Ureter (tissue), 1 donor: ENCODE results near the gene SNX25. TPM values are rescaled to one million over a fixed set of nuclear protein-coding genes. Genes with fewer than 3 reads are reported as not detected.

ENCODE experiments used
- DNase-seq: peaks from one replicate; pipeline ENCODE4 v3.0.0-alpha.2; 2020; ENCODE audit warnings: low spot score
- total RNA-seq: library from RNA; stranded (reverse); gene quantifications from one replicate; pipeline ENCODE4 v1.2.4, GENCODE V29; 2023
- donor health status: DM: yes; HTN: yes; CAD: no.

Gene SNX25
- total RNA-seq, 1 donor from 2014 or later: 17.4 TPM

DNA sequence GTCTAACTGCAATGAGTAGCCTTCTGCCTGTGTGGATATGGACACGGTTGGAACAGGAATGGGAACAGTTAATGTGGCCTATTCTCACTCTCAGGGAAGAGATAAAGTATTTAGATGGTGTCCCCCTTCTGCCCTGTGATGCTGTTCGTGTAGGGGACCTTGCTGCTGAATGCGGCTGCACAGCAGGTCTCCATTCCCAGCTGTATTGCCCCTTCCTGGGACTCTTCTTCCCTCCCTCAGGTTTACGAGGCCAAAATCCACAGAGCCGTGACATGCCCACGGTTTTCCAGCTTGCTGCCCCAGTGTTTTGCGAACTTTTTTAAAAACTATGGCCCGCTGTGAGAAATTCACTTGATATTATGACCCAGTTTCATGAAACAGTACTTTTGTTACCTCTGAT, 50.3 kb downstream of the SNX25 start:
- no peak for DNase-seq

DNA sequence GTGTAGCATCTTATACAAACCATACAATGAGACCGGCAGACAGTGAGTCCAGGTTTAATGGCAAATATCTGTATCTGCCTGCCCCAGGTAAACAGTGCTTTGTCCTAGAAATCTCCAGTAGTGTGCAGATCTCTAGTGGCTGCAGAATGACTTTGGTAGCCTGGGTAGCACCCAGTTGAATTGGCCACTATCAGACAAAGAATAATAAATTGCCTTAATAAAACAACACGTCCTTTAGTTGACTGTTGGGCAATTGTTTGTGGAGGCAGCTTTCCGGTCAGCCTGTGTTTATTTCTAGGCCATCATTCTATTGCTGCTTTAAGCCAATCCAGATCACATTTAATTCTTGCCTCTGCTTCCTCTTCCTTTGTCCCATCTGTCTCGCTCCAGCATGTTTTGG, 52.5 kb downstream of the SNX25 start:
- DNase-seq: no peak

DNA sequence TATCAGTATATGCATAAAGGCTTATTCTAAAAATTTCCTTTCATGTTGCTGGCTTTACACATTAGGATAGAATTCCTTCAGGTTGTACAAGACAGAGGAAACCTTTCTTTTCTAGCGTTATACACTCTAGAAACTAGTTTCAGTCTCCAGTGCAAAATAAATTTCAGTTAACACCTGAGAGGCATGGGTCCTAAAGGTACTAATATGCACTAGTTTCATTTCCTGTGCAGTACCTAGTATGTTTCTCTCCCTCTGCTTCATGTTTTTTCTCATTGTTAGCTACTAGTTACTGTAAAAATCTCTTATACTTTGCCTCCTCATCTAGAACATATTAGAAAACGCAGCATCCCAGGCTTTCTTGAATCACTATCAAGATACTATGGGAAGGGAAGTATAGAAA, 54.0 kb downstream of the SNX25 start:
- no peak for DNase-seq

DNA sequence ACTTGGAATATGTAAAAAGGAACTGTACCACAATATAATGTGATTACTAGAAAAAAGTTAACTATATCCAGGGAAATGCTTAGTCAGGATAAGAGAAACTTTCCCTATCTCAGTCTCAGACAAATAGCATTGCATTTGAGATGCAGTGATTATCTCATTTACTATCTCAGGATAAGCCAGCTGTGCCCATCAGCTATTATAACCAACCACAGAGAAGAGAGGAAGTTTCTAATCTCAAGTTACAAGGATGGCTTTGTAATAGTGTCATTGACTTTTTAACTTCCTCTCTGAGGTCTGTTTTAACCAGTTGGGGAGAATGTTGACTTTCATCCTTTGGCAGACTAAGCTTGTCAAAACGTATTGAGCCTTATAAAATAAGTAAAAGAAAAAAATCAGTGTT, 56.5 kb downstream of the SNX25 start:
- DNase-seq: no peak

DNA sequence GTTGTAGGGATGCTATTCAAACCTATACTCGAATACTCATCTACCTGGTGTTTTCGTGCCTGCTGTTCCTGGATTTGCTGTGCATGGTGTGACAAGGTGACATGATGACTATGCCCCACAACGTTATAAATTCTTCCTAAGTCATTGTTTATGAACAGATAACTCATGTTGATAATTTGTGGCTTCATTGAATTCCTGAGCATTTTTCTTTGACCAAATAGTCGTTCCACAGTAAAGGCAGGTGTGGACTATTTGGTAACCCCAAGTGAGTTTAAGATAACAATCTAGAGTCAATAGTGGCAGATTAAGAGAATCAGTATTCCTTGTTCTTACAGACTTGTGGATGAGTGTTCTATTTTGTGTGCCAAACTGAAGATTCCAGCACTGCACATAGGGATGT, 59.9 kb downstream of the SNX25 start:
- no peak for DNase-seq

DNA sequence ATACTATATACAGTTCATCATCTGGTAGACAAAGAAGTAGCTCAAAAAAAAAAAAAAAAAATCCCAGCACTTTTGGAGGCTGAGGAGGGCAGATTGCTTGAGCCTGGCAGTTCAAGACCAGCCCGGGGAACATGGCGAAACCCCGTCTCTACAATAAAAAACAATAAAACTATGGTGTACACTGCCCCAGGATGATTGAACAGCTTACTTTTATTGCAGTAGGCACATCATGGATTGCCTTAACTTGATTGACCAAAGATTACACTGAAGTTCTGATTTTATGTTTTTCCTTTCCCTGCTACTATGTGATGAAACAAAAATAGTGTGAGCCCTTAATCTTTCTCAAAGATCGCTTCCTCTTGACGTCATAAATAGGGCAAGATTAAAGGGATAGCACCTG, 60.6 kb downstream of the SNX25 start:
- no peak for DNase-seq

DNA sequence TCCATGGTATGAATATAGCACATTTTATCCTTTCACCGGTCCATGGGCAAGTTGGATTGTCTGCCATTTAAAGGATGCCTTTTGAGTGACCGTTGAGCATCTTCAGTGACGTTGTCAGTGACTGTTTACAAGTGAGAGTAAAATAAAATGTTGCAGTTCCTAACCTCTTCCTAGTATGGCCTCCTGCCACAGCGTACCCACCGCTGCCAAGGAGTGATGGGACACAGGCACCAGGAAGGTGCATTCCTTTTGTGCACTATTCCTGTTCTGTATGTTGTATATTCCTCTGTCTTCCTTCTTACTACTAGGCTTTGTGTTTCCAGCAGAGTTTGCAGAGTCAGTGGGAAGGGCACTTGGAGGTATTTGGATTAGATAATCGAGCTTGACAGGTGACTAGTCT, 61.5 kb downstream of the SNX25 start:
- no peak for DNase-seq

DNA sequence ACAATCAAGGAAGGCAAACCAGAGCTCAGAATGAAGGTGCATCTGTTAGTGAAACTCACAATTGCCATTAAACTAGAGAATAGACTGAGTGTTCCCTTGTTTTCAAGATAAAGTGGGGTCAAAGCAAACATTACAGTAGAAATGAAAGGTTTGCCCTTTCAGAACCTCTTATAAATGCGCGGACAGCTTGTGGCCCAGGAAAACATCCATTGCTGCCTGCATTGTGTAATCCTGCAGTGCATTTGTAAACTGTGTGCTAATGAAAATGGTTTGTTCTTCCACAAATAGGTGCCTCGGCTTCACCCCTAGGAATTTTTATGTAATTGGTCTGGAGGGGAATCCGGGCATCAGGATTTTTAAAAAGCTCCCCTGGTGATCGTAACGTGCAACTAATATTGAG, 62.8 kb downstream of the SNX25 start:
- DNase-seq: no peak

DNA sequence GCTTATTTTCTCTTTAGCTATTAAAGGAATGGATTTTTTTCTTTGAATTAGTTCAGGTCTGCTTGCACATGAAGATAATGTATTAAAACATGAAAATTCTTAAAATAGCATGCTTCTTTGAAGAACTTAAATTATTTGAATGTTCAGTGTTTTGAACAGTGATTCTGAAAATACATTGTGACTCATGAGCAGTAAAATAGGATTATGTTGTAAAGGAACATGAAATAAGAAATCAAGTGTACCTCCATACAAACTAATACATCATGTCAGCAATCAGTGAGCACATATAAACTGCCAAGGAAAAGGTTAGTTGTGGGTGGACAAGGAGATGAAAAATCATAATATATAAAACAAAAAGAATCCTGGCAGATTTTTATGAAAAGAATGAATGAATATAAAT, 66.1 kb downstream of the SNX25 start:
- DNase-seq: no peak

DNA sequence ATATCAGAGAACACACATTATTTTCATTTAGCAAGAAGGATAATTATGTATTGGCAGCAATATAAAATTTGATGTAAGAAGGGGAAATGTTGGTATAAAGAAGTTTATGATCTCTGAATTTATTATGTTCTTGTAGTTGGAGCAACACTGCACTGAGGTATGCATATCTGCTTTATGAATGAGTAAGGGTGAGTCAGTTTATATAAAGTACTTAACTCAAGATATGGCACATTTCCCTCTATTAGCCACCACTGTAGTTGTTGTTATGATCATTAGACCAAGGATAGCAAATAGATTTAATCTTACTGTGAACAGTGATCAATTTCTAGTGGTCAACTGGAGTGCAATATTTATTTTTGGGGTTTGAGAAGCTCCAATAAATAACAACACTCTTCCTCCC, 66.6 kb downstream of the SNX25 start:
- DNase-seq: no peak

DNA sequence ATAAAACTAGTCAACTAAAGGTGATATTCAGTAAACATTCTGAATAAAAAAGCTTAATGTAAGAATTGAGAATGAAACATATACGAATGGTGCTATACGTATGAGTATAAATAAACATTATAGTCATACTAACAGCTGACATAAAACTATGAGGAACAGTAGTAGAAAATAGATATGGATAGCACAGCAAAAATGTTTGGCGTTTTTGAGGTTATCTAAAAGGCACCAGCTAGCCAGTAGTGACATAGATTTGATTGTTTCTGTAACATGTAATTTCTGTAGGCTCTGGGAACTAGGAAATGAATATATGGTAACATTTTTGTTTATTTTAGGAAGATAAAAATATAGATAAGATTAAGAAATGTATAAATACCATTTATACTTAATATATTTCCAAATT, 69.3 kb downstream of the SNX25 start:
- DNase-seq: no peak

DNA sequence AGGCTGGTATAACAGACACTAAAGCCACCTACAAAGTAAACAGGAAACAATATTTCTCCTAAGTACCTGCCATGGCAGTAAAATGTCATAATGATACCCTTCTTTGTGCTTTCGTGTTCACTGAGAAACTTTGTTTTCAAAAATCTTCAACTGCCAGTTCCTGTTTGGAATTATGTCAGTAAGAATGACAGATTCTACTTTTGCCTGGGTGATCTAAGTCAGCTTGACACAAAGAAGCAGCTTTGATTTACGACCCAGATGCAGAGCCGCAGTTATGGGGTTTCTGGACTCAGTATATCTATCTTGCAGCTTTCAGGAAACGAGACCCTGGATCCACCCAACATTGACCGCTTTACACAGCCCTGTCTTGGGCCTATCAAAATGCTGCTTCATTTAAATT, 71.2 kb downstream of the SNX25 start:
- no peak for DNase-seq

DNA sequence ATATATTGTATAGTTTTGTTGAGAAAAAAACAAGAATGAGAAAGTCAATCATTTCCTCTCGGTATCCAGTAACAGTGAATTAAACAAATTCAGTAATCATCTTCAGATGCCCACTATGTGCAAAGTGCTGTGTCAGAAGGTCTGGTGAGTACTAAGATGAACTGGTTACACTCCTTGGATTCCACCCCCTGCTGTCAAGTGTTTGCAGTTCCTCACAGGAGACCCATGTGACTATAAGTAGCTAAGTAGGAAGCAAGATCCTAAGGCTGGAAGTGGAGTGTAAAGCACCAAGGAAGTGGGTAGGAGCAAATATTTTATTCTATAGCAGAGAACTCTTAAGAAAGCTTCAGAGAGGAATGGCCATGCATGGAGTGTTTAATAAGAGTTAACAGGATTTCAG, 73.6 kb downstream of the SNX25 start:
- DNase-seq: no peak

DNA sequence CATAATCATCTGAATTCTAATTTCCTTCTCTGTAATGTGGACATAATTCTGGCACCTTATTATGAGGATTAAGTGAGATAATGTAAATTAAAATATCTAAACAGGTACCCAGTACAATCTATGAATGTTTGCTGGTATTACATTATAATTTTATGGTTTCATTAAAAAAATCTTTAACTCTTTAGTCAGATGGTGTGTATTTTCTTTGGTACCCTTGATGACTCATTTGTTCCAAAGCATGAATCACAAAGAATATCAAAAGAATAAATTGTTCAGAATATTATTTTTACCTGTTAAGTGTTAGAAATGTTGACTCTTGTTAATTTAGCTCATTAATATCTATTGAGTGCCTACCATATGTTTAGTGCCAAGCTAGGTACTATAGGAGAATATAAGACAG, 74.3 kb downstream of the SNX25 start:
- no peak for DNase-seq

DNA sequence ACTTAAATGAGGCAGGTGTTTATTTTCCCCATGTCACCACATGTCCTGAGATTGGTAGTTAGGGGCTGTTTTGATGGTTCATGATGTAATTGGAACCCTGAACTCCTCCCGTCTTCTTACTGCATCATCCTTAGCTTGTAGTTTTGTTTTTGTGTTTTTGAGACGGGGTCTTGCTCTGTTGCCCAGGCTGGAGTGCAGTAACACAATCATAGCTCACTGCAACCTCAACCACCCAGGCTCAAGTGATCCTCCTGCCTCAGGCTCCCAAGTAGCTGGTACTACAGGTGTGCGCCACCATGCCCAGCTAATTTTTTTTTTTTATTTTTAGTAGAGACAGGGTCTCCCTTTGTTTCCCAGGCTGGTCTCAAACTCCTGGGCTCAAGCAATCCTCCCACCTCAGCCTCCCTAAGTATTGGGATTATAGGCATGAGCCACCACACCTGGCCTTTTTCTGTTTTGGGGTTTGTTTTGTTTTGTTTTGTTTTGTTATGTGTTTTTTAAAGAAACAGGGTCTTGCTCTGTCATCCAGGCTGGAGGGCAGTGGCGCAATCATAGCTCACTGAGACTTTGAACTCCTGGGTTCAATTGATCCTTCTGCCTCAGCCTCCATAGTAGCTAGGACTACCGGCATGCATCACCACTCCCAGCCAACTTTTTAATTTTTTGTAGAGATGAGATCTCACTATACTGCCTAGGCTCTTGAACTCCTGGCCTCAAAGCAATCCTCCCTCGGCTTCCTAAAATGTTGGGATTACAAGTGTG, 76.4 kb downstream of the SNX25 start:
- no peak for DNase-seq

DNA sequence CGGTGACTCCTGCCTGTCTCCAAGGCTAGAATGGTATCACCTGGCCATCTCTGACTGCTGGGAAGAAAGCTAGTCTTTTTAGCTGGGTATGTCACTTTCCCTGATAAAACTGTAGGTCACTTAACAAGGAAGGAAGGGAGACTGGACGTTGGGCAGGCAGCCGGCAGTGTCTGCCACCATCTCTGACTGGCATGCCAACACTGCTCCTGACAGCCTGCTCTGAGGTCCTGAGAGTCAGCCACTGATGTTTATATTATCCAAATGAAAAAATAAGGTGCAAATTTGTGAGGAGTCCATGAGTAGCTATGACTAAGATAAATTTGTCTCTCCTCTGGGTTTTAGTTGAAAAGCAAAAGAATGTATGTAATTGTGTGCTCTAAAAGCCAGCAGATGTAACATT, 77.2 kb downstream of the SNX25 start:
- DNase-seq: no peak

DNA sequence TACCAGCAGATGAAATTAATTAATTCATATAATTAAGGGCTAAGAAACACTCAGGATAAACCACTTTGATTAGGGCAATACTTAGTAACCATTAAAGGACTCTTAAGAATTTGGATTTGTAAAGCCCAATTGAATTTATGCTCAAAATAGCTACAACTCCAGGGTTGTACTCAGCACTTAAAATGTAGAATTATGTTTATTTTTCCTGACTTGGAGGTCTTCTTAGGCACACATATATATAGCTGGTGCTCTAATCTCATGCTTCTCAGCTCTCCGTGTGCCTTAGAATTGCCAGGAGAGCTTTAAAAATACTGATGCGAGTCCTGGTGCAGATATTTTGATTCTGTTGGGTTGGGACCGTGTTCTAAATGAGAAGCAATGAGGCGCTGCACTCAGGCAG, 77.6 kb downstream of the SNX25 start:
- no peak for DNase-seq

DNA sequence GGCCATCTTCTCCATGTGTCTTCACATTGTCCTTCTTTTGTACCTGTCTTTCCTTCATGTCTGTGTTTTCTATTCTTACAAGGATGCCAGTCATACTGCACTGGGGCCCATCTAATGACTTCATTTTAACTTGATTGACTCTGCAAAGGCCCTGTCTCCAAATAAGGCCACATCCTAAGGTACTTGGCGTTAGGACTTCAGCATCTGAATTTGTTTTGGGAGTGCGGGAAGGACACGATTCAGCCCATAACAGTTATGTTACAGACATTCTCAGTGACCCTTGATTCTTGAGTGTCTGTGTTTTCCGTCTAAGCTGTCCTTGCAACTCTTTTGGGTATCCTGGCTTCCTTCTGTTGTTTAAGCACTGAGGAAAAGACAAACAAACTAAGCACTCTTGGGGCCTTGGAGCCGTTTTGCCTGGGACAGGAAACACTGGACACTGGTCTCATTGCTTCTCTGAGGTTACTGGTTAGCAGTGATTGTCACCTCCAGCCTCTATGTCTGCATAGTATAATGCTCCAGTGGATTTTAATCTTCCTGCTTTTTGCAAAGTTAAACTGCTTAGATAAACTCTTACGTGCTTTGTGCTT, 80.7 kb downstream of the SNX25 start:
- DNase-seq: no peak

DNA sequence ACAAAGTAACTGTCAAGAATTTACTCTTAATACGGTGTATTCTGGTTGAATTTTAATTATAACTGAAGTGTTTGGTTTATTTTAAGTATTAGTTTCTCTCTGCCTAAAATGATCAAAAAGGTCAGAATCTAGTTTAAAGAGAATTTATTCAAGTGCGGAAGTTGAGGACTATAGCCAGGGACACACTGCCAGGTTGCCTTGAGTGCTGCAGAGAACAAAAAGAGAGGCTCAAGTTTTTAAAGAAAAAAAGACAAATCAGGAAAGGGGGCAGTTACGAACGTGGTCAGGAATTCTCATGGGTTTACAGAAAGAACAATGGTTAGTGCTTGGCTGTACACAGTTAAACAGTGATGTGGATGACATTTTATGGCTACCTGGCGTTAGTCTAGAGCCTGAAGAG, 81.3 kb downstream of the SNX25 start:
- no peak for DNase-seq

DNA sequence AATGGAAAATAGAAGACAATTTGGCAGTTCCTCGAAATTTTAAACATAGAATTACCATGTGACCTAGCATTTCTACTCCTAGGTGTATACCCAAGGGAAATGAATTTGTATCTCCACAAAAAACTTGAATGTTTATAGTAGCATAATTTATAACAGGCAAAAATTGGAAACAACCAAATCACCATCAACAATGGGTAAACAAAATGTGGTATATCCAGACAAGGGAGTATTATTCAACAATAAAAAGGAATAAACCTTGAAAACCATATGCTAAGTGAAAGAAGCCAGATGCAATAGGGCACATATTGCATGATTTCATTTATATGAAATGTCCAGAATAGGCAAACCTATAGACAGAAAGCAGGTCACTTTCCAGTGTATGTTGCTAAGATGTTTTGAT, 83.8 kb downstream of the SNX25 start:
- no peak for DNase-seq

DNA sequence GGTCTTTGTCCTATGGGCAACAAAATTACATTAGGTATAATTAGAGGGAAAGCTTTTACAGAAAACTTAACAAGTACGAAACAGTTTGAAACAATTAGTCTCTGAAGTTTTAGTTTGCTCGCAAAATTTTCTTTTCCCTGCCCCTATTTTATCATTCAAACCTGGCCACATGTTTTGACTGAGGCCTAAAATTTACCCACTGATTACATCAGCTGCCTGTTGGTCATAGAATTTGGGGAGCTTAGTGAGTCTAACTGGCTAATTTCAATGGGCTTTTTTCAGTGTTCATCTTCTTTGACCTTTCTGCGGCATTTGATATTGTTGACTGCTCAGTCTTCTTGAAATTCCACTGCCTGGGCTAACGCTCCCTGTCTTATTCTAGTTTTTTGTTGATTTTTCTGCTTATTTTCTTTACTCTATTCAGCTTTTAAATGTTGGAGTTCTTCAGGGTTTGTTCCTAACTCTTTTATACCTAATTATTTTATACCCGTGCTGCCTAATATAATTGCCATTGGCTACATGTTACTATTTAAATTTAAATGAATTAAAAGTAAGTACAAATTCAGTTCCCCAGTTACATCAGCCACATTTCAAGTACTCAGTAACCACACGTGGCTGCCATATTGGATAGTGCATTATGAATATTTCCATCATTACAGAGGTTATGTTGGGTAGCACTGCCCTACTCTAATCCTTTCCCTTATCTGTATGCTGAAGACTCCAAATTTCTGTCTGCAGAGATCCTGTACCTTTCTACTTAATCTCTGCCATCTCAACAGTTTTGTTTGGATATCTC, 87.5 kb downstream of the SNX25 start:
- DNase-seq: no peak

DNA sequence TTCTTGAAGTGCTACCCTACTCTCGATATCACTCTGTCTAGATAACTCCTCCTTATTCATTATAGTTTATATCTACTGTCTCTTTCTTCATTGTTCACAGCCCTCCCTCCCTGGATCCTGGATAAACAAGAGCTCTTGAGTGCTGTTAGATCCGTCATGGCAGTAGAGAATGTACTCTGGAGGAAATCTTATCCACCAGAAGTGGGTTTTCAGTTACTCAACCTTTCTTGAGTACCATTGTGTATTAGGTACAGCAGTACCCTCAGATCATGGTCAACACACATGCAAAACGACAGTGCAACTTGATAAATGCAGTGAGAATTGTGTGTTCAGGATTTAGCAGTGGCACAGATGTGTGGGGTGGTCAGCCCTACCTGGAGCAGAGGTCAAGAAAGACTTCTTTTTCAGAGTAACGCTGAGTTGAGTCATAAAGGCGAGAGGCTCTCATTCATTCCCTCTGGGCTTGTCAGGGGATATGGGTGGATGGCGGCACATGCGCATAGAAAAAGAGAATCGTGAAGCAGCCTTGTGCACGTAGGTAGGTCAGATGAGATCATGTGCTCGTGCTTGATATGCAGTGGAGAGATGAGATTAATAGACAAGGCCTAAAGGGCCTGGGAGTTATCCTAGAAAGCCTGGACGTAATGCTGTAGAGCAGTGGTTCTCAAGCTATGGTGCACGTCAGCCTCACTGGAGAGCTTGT, 89.5 kb downstream of the SNX25 start:
- no peak for DNase-seq

DNA sequence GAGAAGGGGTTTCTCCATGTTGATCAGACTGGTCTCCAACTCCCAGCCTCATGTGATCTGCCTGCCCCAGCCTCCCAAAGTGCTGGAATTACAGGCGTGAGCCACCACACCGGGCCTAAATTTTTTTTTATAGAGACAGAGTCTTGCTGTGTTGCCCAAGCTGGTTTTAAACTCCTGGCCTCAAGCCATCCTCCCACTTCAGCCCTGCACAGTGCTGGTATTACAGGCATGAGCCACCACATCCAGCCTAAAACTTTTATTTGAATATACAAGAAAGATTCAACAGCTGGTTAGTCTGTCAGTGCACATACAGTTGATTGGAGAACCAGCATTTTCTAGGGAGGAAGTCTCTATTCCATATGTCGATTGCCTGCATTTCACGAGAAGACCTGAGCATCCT, 95.1 kb downstream of the SNX25 start:
- DNase-seq: no peak
